HG02981 (cell line): ENCODE data around the gene PLA2G2A.
"Not testable (repeated sequence)": the region's sequence is repeated elsewhere in the genome, so short reads cannot be mapped to it uniquely, and the experiment has no call there.

Source experiments
- ATAC-seq: cut with Tn5 transposase; IDR thresholded peaks from one replicate; pipeline ENCODE4 v1.9.1; 2021; ENCODE audit warnings: mild to moderate bottlenecking, moderate library complexity; ENCODE audit not compliant: unreplicated experiment

The PLA2G2A gene

DNA sequence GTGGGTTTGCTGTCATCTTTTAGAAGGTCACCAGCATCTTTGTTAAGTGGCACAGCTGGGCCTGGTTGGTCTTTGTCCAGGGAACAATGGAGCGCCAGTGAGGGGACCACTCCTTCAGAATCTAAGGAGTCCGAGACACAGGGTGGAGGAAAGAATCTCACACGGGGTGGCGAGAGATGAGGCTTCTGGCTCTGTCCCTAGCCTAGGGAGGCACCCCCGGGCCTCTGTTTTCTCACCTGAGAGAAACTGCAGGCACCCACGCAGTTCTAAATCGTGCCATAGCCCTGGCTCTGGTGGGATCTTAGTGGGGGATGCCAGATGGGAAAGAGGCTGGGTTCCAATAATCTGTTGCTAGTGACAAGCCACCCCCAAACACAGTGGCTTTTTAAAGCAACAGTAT lies 45.1 kb downstream of the PLA2G2A start:
- no peak for ATAC-seq

DNA sequence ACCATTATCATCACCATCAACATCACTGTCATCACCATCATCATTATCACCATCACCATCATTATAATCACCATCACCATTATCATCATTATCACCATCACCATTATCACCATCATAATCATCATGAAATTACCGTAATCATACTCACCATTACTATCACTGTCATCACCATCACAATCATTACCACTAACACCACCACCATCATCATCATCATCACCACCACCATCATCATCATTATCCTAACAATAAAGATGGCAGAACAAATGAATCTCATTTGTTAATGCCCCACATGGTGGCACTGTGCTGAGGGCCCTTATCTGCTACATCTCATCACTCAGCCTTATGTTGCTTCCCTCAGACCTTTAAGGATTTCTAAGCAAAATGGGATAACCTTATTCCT lies 46.6 kb downstream of the PLA2G2A start:
- no peak for ATAC-seq

DNA sequence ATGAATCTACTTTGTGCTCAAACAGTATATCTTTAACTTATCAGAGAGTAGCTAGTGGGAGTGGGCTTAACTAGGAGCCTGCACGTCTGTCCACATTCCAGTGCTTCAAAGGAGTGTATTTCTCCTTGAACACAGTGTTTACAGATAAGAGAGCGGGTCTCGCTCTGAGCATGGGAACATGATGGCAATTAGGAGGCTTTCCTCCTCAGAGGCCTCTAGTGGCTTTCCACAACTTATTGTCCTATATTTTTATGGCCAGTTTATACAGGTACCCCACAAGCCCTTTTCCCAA lies 52.3 kb downstream of the PLA2G2A start:
- not testable (repeated sequence) for ATAC-seq

DNA sequence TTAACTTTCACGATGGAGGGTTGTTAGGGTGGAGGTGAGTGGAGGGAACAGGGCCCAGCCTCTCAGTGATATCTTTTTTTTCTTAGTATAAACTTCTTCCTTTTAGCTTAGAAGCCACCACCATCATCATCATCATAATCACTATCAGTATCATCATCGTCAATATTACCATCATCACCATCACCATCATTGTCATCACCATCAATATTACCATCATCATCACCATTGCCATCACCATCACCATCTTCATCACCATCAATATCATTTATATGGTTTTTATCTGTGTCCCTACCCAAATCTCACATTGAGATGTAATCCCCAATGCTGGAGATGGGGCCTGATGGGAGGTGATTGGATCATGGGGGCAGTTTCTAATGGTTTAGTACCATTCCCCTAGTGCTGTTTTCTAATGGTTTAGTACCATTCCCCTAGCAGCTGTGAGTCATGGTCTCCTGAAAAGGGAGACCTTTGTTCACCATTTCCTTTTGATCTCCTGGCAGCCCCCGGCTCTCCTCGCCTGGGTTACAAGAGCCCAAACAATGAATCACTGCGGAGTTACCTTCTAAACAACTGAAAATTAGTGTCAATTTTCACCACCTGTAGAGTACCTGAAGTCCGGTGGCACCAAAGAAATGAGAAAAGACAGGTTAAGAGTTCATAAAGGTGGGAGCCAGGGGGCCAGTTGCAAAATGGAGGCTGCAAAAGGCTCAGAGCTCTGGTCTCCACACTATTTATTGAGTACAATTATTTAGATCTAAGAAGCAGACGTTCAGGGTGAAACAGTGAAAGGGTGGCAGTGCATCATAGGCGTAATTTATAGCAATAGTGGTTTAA lies 52.9 kb downstream of the PLA2G2A start:
- no peak for ATAC-seq
